Liver (tissue), 9 donors: Measurements from ENCODE around the gene TCAIM. TPM values are rescaled to one million over a fixed set of nuclear protein-coding genes. Genes with fewer than 3 reads are reported as not detected.
A peak's percentile ranks its signal among the peaks of the same experiment; 100 is the strongest.

Experiments used
- DNase-seq: peaks from one replicate; pipeline ENCODE4 v3.0.0-alpha.2; 2017; ENCODE audit warnings: low spot score
- H3K27ac ChIP-seq, 2 donors: one replicate each; pipeline ENCODE4 v1.7.0; 2013; ENCODE audit warnings: inconsistent platforms in 2 of 2, low read length in 2 of 2, control low read depth in 1 of 2, low read depth in 1 of 2, mild to moderate bottlenecking in 1 of 2
- H3K27me3 ChIP-seq, 4 donors: one replicate each; pipeline versions ENCODE4 v1.6.1 to v1.7.0; 2013; ENCODE audit warnings: low read length in 3 of 4, inconsistent platforms in 1 of 4, mild to moderate bottlenecking in 1 of 4, moderate library complexity in 1 of 4; ENCODE audit not compliant: control insufficient read depth in 4 of 4, insufficient read depth in 4 of 4
- H3K36me3 ChIP-seq, 4 donors: one replicate each; pipeline versions ENCODE4 v1.6.1 to v1.7.0; 2013; ENCODE audit warnings: low read length in 3 of 4, mild to moderate bottlenecking in 3 of 4, low read depth in 1 of 4, moderate library complexity in 1 of 4; ENCODE audit not compliant: control insufficient read depth in 4 of 4, insufficient read depth in 3 of 4
- H3K4me1 ChIP-seq, 4 donors: one replicate each; pipeline versions ENCODE4 v1.6.1 to v1.7.0; 2013; ENCODE audit warnings: low read length in 3 of 4, mild to moderate bottlenecking in 3 of 4, moderate library complexity in 1 of 4; ENCODE audit not compliant: control insufficient read depth in 4 of 4, insufficient read depth in 4 of 4
- H3K4me3 ChIP-seq, 3 donors: one replicate each; pipeline versions ENCODE4 v1.6.1 to v1.7.0; 2013; ENCODE audit warnings: low read length in 3 of 3, control low read depth in 1 of 3, low read depth in 1 of 3, mild to moderate bottlenecking in 1 of 3
- H3K9ac ChIP-seq, 2 donors: one replicate each; pipeline ENCODE4 v1.7.0; 2013; ENCODE audit warnings: low read length in 2 of 2, mild to moderate bottlenecking in 2 of 2, moderate library complexity in 2 of 2, control low read depth in 1 of 2, low read depth in 1 of 2
- H3K9me3 ChIP-seq, 4 donors: one replicate each; pipeline versions ENCODE4 v1.6.1 to v1.7.0; 2013; ENCODE audit warnings: low read length in 3 of 4; ENCODE audit not compliant: control insufficient read depth in 4 of 4
- CTCF ChIP-seq: fragments of 150-350 bp; IDR thresholded peaks from 2 replicates; pipeline ENCODE4 v1.5.1; 2017; ENCODE audit warnings: improper control_type of control experiment, low read depth, low read length; ENCODE audit not compliant: missing input control
- EGR1 ChIP-seq, 2 donors: IDR thresholded peaks; 2 replicates each; pipeline ENCODE4 v1.6.1; 2016 to 2018; ENCODE audit warnings: antibody characterized with exemption in 2 of 2, low read depth in 2 of 2
- FOXA1 ChIP-seq: IDR thresholded peaks from 2 replicates; pipeline ENCODE4 v1.6.1; 2016; ENCODE audit warnings: antibody characterized with exemption
- FOXA2 ChIP-seq: IDR thresholded peaks from 2 replicates; pipeline ENCODE4 v1.6.1; 2016; ENCODE audit warnings: antibody characterized with exemption
- GABPA ChIP-seq, 2 donors: IDR thresholded peaks in 1 of 2; conservative IDR thresholded peaks in 1 of 2; 2 replicates each; pipeline ENCODE4 v1.6.1; 2016; ENCODE audit warnings: antibody characterized with exemption in 2 of 2, mild to moderate bottlenecking in 1 of 2, moderate library complexity in 1 of 2
- HNF4A ChIP-seq, 2 donors: conservative IDR thresholded peaks; 2 replicates each; pipeline ENCODE4 v1.6.1; 2016; ENCODE audit warnings: antibody characterized with exemption in 2 of 2, mild to moderate bottlenecking in 2 of 2
- HNF4G ChIP-seq: IDR thresholded peaks from 2 replicates; pipeline ENCODE4 v1.6.1; 2016; ENCODE audit warnings: antibody characterized with exemption
- JUND ChIP-seq, 2 donors: IDR thresholded peaks; 2 replicates each; pipeline ENCODE4 v1.6.1; 2016; ENCODE audit warnings: antibody characterized with exemption in 2 of 2
- NR2F2 ChIP-seq: IDR thresholded peaks from 2 replicates; pipeline ENCODE4 v1.6.1; 2016; ENCODE audit warnings: antibody characterized with exemption
- RAD21 ChIP-seq, 2 donors: IDR thresholded peaks; 2 replicates each; pipeline ENCODE4 v1.6.1; 2016; ENCODE audit warnings: antibody characterized with exemption in 2 of 2, mild to moderate bottlenecking in 2 of 2
- RXRA ChIP-seq, 2 donors: IDR thresholded peaks; 2 replicates each; pipeline ENCODE4 v1.6.1; 2017 to 2018; ENCODE audit warnings: antibody characterized with exemption in 2 of 2, mild to moderate bottlenecking in 1 of 2
- SP1 ChIP-seq: IDR thresholded peaks from 2 replicates; pipeline ENCODE4 v1.6.1; 2018; ENCODE audit warnings: antibody characterized with exemption, mild to moderate bottlenecking
- TAF1 ChIP-seq: conservative IDR thresholded peaks from 2 replicates; pipeline ENCODE4 v1.6.1; 2016; ENCODE audit warnings: antibody characterized with exemption, mild to moderate bottlenecking
- YY1 ChIP-seq: IDR thresholded peaks from 2 replicates; pipeline ENCODE4 v1.6.1; 2016; ENCODE audit warnings: antibody characterized with exemption, mild to moderate bottlenecking
- WGBS: extraction: QIAGEN DNeasy Blood & Tissue Kit; methylation state at CpG from one replicate; pipeline ENCODE4 v1.1.7; 2013; 5-methylcytosine and 5-hydroxymethylcytosine counted together
- polyA plus RNA-seq, 2 donors: library from polyadenylated mRNA; stranded (reverse) in 1 of 2; unstranded in 1 of 2; fragments of 200-250 nt in 1 of 2; fragments of >200 nt in 1 of 2; fragmentation: Nextera tagmentation in 1 of 2; extraction: Ambion mirVana in 1 of 2; gene quantifications; one replicate each; pipeline versions ENCODE4 v1.2.1 to v1.2.3, GENCODE V29; 2013 to 2015
- total RNA-seq, 2 donors: library from RNA; depleted of rRNA; stranded (reverse); fragments of >200 nt; gene quantifications; one replicate each; pipeline ENCODE4 v1.2.3, GENCODE V29; 2014
- TF ChIP-seq, protein P1 (sequence below): IDR thresholded peaks from 2 replicates; pipeline ENCODE4 v1.6.1; 2016; ENCODE audit warnings: antibody characterized with exemption, mild to moderate bottlenecking
- TF ChIP-seq, protein P2 (sequence below): IDR thresholded peaks from 2 replicates; pipeline ENCODE4 v1.6.1; 2016; ENCODE audit warnings: antibody characterized with exemption
- TF ChIP-seq, protein P3 (sequence below): IDR thresholded peaks from 2 replicates; pipeline ENCODE4 v1.6.1; 2016; ENCODE audit warnings: antibody characterized with exemption
- TF ChIP-seq, protein P4 (sequence below): IDR thresholded peaks from 2 replicates; pipeline ENCODE4 v1.6.1; 2016; ENCODE audit warnings: antibody characterized with exemption
- donor health status: healthy.
- donor health status: healthy.
- donor health status: healthy.
- donor health status: healthy.
- donor health status: healthy.

Gene TCAIM
- total and polyA plus RNA-seq, 4 donors: 21.0 to 46.6 (median 24.0) TPM

- Histone ChIP-seq H3K4me3 (no peak overlapping the region), H3K27me3 (no peaks in the 10 kb centered on the region), H3K9ac (no peak overlapping the region), H3K4me1 (peaks cover 2 to 14% (median 8%) of the 10 kb centered on the region in 4 donors), H3K36me3 (no peaks in the 10 kb centered on the region), H3K27ac (no peak overlapping the region), H3K9me3 (no peaks in the 10 kb centered on the region)
- 34% methylated on average over 3 of the region's 3 CpGs for WGBS
- TF ChIP-seq FOXA2: peak; percentile 88
- TF ChIP-seq, protein P1, sequence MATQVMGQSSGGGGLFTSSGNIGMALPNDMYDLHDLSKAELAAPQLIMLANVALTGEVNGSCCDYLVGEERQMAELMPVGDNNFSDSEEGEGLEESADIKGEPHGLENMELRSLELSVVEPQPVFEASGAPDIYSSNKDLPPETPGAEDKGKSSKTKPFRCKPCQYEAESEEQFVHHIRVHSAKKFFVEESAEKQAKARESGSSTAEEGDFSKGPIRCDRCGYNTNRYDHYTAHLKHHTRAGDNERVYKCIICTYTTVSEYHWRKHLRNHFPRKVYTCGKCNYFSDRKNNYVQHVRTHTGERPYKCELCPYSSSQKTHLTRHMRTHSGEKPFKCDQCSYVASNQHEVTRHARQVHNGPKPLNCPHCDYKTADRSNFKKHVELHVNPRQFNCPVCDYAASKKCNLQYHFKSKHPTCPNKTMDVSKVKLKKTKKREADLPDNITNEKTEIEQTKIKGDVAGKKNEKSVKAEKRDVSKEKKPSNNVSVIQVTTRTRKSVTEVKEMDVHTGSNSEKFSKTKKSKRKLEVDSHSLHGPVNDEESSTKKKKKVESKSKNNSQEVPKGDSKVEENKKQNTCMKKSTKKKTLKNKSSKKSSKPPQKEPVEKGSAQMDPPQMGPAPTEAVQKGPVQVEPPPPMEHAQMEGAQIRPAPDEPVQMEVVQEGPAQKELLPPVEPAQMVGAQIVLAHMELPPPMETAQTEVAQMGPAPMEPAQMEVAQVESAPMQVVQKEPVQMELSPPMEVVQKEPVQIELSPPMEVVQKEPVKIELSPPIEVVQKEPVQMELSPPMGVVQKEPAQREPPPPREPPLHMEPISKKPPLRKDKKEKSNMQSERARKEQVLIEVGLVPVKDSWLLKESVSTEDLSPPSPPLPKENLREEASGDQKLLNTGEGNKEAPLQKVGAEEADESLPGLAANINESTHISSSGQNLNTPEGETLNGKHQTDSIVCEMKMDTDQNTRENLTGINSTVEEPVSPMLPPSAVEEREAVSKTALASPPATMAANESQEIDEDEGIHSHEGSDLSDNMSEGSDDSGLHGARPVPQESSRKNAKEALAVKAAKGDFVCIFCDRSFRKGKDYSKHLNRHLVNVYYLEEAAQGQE: no peak
- no peak for TF ChIP-seq TAF1
- TF ChIP-seq, protein P2, sequence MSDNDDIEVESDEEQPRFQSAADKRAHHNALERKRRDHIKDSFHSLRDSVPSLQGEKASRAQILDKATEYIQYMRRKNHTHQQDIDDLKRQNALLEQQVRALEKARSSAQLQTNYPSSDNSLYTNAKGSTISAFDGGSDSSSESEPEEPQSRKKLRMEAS: peak; percentile 26
- TF ChIP-seq, protein P3, sequence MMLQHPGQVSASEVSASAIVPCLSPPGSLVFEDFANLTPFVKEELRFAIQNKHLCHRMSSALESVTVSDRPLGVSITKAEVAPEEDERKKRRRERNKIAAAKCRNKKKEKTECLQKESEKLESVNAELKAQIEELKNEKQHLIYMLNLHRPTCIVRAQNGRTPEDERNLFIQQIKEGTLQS: no peak
- TF ChIP-seq EGR1 (IDR thresholded peaks at IDR 0.05; ENCODE audit: low read depth in 2 of 2): peak in 1 of 2 donors; percentile 16
- TF ChIP-seq NR2F2: no peak
- no peak for TF ChIP-seq HNF4G
- no peak for TF ChIP-seq CTCF
- peak; percentile 78 for TF ChIP-seq YY1
- no peak for TF ChIP-seq RAD21 (IDR thresholded peaks at IDR 0.05)
- TF ChIP-seq, protein P4, sequence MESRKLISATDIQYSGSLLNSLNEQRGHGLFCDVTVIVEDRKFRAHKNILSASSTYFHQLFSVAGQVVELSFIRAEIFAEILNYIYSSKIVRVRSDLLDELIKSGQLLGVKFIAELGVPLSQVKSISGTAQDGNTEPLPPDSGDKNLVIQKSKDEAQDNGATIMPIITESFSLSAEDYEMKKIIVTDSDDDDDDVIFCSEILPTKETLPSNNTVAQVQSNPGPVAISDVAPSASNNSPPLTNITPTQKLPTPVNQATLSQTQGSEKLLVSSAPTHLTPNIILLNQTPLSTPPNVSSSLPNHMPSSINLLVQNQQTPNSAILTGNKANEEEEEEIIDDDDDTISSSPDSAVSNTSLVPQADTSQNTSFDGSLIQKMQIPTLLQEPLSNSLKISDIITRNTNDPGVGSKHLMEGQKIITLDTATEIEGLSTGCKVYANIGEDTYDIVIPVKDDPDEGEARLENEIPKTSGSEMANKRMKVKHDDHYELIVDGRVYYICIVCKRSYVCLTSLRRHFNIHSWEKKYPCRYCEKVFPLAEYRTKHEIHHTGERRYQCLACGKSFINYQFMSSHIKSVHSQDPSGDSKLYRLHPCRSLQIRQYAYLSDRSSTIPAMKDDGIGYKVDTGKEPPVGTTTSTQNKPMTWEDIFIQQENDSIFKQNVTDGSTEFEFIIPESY: peak; percentile 45
- TF ChIP-seq SP1: no peak
- peak; percentile 70 for TF ChIP-seq FOXA1
- peak in 1 of 2 donors; percentile 55 for TF ChIP-seq HNF4A (conservative IDR thresholded peaks at IDR 0.05)
- peak in 1 of 2 donors; percentile 17 for TF ChIP-seq GABPA (IDR thresholded peaks at IDR 0.05 in 1 of 2, conservative IDR thresholded peaks at IDR 0.05 in 1 of 2)
- TF ChIP-seq RXRA (IDR thresholded peaks at IDR 0.05): peak in 1 of 2 donors; percentile 68
- no peak for TF ChIP-seq JUND (IDR thresholded peaks at IDR 0.05)
- DNase-seq: no peak
Measured at GRCh38 chr3:44321335-44321734, 17.2 kb upstream of the TCAIM start.
